Astrocyte of the spinal cord (primary cell): ENCODE data around the gene INTS14.
"Not testable (repeated sequence)": the region's sequence is repeated elsewhere in the genome, so short reads cannot be mapped to it uniquely, and the experiment has no call there.

Source experiments
- DNase-seq: peaks from one replicate; pipeline ENCODE4 v3.0.0; 2011; ENCODE audit warnings: low read depth, low spot score
- H3K4me3 ChIP-seq: 2 replicates; pipeline ENCODE4 v1.5.1; 2011; ENCODE audit warnings: low read depth, mild to moderate bottlenecking, low read length, moderate library complexity
- in situ Hi-C: cut with HindIII; loops from 2 replicates; pipeline ENCODE4 v1.10.0; 2017; ENCODE audit warnings: low sequenced_read_pairs
- TF ChIP-seq, protein P1 (sequence below): IDR thresholded peaks from 2 replicates; pipeline ENCODE4 v1.5.1; 2012; ENCODE audit warnings: low read depth, mild to moderate bottlenecking, low read length, inconsistent platforms

The INTS14 gene

GRCh38 chr15:65558997-65559760 is 51.8 kb downstream of the INTS14 start:
- TF ChIP-seq, protein P1, sequence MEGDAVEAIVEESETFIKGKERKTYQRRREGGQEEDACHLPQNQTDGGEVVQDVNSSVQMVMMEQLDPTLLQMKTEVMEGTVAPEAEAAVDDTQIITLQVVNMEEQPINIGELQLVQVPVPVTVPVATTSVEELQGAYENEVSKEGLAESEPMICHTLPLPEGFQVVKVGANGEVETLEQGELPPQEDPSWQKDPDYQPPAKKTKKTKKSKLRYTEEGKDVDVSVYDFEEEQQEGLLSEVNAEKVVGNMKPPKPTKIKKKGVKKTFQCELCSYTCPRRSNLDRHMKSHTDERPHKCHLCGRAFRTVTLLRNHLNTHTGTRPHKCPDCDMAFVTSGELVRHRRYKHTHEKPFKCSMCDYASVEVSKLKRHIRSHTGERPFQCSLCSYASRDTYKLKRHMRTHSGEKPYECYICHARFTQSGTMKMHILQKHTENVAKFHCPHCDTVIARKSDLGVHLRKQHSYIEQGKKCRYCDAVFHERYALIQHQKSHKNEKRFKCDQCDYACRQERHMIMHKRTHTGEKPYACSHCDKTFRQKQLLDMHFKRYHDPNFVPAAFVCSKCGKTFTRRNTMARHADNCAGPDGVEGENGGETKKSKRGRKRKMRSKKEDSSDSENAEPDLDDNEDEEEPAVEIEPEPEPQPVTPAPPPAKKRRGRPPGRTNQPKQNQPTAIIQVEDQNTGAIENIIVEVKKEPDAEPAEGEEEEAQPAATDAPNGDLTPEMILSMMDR = no peak
- no peak overlapping the region for H3K4me3 ChIP-seq
- DNase-seq = no peak
- in situ Hi-C loops = no loop called here

GRCh38 chr15:65558336-65558735 is 52.6 kb downstream of the INTS14 start:
- DNase-seq = peak; percentile 47
- H3K4me3 ChIP-seq = no peak overlapping the region
- in situ Hi-C loops = no loop called here
- TF ChIP-seq, protein P1 = no peak

GRCh38 chr15:65556622-65557021 is 54.3 kb downstream of the INTS14 start:
- TF ChIP-seq, protein P1 = no peak
- DNase-seq = no peak
- in situ Hi-C loops = no loop called here
- H3K4me3 ChIP-seq = no peak overlapping the region

- DNase-seq = no peak
- H3K4me3 ChIP-seq = no peak overlapping the region
- in situ Hi-C loops = no loop called here
- TF ChIP-seq, protein P1 = no peak
These were observed 57.2 kb downstream of the INTS14 start for GRCh38 chr15:65553691-65554090.

- in situ Hi-C loops, DNase-seq, H3K4me3 ChIP-seq: not testable (repeated sequence)
These were observed 58.1 kb downstream of the INTS14 start for GRCh38 chr15:65552851-65553250.

GRCh38 chr15:65551183-65551582 is 59.7 kb downstream of the INTS14 start:
- in situ Hi-C loops = no loop called here
- TF ChIP-seq, protein P1 = no peak
- no peak for DNase-seq
- no peak overlapping the region for H3K4me3 ChIP-seq

DNA sequence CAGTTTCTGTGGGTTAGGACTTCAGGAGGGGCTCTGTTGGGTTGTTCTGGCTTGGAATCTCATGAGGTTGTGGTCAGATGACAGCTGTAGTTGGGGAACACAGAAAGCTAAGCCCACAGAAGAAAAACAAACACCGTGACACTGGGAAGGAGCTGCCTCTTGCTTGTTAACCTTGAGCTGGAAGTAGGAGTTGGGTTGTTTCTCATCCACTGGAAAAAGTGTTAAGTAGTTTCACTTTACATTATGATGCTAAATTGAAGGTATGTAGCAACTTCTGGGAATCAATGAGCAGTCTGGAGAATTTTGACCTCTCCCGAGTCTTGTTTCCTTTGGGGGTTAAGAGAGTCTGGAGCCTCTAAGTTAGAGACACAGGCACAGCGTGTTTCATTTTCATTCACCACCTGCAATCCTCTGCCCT is 60.2 kb downstream of the INTS14 start:
- in situ Hi-C loops = no loop called here
- H3K4me3 ChIP-seq = no peak overlapping the region
- peak; percentile 83 for DNase-seq
- TF ChIP-seq, protein P1 = no peak

DNA sequence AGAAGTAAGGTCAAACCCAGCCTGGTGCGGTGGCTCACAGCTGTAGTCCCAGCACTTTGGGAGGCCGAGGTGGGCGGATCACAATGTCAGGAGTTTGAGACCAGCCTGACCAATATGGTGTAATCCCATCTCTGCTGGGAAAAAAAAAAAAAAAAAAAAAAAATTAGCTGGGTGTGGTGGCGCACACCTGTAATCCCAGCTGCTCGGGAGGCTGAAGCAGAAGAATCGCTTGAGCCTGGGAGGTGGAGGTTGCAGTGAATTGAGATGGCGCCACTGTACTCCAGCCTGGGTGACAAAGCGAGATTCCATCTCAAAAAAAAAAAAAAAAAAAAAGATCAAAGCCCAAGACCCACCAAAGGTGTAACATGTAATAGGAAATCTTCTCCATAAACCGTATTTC is 61.6 kb downstream of the INTS14 start:
- H3K4me3 ChIP-seq, in situ Hi-C loops, DNase-seq: not testable (repeated sequence)
